Transverse colon (tissue), 4 donors: ENCODE results near the gene WWC1.

ENCODE experiments used
- EP300 ChIP-seq: sonication (generic); formaldehyde crosslinking; IDR thresholded peaks from one replicate; pipeline ENCODE4 v1.6.1; 2017; ENCODE audit warnings: antibody characterized with exemption, low read depth
- POLR2A ChIP-seq: fragments of 450-650 bp; IDR thresholded peaks from one replicate; pipeline ENCODE4 v1.6.1; 2016; ENCODE audit warnings: antibody characterized with exemption, mild to moderate bottlenecking, moderate library complexity
- POLR2AphosphoS5 ChIP-seq, 3 donors: sonication (generic); formaldehyde crosslinking; IDR thresholded peaks; one replicate each; pipeline ENCODE4 v1.6.1; 2016; ENCODE audit warnings: antibody characterized with exemption in 3 of 3
- TF ChIP-seq, protein P1 (sequence below), 5 experiments: fragments of 200-600 bp in 3 of 5; fragments of 450-650 bp in 2 of 5; sonication (generic) in 3 of 5; IDR thresholded peaks; 1 replicate in 2 of 5; 2 replicates in 3 of 5; pipeline ENCODE4 v1.5.1; 2016 to 2017; ENCODE audit warnings: antibody characterized with exemption in 5 of 5, inconsistent platforms in 3 of 5, mild to moderate bottlenecking in 2 of 5, moderate library complexity in 1 of 5

DNA sequence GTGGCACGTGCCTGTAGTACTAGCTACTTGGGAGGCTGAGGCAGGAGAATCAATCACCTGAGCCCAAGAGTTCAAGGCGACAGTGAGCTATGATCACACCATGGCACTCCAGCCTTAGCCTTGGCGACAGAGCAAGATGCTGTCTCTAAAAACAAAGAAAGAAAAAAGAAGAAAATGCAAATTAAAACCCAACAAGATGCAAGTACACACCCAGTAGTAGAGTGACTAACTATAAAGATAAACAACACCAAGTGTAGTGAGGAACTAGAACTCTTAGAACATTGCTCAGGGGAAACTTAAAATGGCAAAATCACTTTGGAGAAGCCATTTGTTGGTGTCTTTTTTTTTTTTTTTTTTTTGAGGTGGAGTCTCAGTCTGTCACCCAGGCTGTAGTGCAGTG is 160.1 kb downstream of the WWC1 start:
- TF ChIP-seq, protein P1, sequence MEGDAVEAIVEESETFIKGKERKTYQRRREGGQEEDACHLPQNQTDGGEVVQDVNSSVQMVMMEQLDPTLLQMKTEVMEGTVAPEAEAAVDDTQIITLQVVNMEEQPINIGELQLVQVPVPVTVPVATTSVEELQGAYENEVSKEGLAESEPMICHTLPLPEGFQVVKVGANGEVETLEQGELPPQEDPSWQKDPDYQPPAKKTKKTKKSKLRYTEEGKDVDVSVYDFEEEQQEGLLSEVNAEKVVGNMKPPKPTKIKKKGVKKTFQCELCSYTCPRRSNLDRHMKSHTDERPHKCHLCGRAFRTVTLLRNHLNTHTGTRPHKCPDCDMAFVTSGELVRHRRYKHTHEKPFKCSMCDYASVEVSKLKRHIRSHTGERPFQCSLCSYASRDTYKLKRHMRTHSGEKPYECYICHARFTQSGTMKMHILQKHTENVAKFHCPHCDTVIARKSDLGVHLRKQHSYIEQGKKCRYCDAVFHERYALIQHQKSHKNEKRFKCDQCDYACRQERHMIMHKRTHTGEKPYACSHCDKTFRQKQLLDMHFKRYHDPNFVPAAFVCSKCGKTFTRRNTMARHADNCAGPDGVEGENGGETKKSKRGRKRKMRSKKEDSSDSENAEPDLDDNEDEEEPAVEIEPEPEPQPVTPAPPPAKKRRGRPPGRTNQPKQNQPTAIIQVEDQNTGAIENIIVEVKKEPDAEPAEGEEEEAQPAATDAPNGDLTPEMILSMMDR (IDR thresholded peaks at IDR 0.05): no peak
- TF ChIP-seq POLR2A (no peak), EP300 (no peak), POLR2AphosphoS5 (IDR thresholded peaks at IDR 0.05) (no peak)
